PC-9 (cell line): ENCODE measurements around the gene RARS1.

ENCODE experiments used
- EZH2 ChIP-seq: fragments of 200-600 bp; sonication (generic); IDR thresholded peaks from 2 replicates; pipeline ENCODE4 v1.8.0; 2017; ENCODE audit warnings: antibody characterized with exemption, low read depth
- TF ChIP-seq, protein P1 (sequence below): fragments of 200-600 bp; sonication (generic); conservative IDR thresholded peaks from 2 replicates; pipeline ENCODE4 v1.6.1; 2017; ENCODE audit warnings: mixed run types, antibody characterized with exemption, mild to moderate bottlenecking, moderate library complexity

- TF ChIP-seq, protein P1, sequence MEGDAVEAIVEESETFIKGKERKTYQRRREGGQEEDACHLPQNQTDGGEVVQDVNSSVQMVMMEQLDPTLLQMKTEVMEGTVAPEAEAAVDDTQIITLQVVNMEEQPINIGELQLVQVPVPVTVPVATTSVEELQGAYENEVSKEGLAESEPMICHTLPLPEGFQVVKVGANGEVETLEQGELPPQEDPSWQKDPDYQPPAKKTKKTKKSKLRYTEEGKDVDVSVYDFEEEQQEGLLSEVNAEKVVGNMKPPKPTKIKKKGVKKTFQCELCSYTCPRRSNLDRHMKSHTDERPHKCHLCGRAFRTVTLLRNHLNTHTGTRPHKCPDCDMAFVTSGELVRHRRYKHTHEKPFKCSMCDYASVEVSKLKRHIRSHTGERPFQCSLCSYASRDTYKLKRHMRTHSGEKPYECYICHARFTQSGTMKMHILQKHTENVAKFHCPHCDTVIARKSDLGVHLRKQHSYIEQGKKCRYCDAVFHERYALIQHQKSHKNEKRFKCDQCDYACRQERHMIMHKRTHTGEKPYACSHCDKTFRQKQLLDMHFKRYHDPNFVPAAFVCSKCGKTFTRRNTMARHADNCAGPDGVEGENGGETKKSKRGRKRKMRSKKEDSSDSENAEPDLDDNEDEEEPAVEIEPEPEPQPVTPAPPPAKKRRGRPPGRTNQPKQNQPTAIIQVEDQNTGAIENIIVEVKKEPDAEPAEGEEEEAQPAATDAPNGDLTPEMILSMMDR = no peak
- no peak for TF ChIP-seq EZH2
Measured at GRCh38 chr5:168467755-168468330, 18.4 kb upstream of the RARS1 start.
